H1 (cell line): ENCODE measurements around the gene L3HYPDH. TPM values are rescaled to one million over a fixed set of nuclear protein-coding genes. Genes with fewer than 3 reads are reported as not detected.

Source experiments
- ASH2L ChIP-seq: fragments of 200-600, 300-600 bp; sonication (generic); IDR thresholded peaks from one replicate; pipeline ENCODE4 v1.7.1; 2017; ENCODE audit warnings: low read length
- BCL11A ChIP-seq, 2 experiments: IDR thresholded peaks; one replicate each; pipeline ENCODE4 v1.6.1; 2011; ENCODE audit warnings: low read depth in 2 of 2, low read length in 2 of 2, mild to moderate bottlenecking in 2 of 2
- CEBPB ChIP-seq: IDR thresholded peaks from 2 replicates; pipeline ENCODE4 v1.6.1; 2012; ENCODE audit warnings: low read depth, low read length
- CREB1 ChIP-seq: IDR thresholded peaks from 2 replicates; pipeline ENCODE4 v1.6.1; 2012; ENCODE audit warnings: inconsistent platforms
- EZH2 ChIP-seq: fragments of 200-600 bp; sonication (generic); IDR thresholded peaks from 2 replicates; pipeline ENCODE4 v1.7.1; 2012; ENCODE audit warnings: low read depth, mild to moderate bottlenecking, moderate library complexity, low read length, inconsistent platforms; ENCODE audit not compliant: severe bottlenecking
- GABPA ChIP-seq: IDR thresholded peaks from 2 replicates; pipeline ENCODE4 v1.6.1; 2011; ENCODE audit warnings: mild to moderate bottlenecking, low read length, moderate library complexity, borderline replicate concordance; ENCODE audit not compliant: insufficient read depth
- HDAC2 ChIP-seq, 2 experiments: fragments of 300-600 bp in 1 of 2; sonication (generic) in 1 of 2; IDR thresholded peaks; 2 replicates each; pipeline ENCODE4 v1.6.1; 2011 to 2012; ENCODE audit warnings: low read depth in 2 of 2, low read length in 2 of 2, mild to moderate bottlenecking in 2 of 2, moderate library complexity in 2 of 2, borderline replicate concordance in 1 of 2, inconsistent platforms in 1 of 2
- JUND ChIP-seq: IDR thresholded peaks from 2 replicates; pipeline ENCODE4 v1.6.1; 2011; ENCODE audit warnings: mild to moderate bottlenecking, improper control_type of control experiment, low read length
- KDM5A ChIP-seq: fragments of 200-600 bp; IDR thresholded peaks from 2 replicates; pipeline ENCODE4 v1.7.1; 2012; ENCODE audit warnings: mild to moderate bottlenecking, low read length, inconsistent platforms, mixed read lengths
- MAX ChIP-seq: IDR thresholded peaks from 2 replicates; pipeline ENCODE4 v1.6.1; 2012; ENCODE audit warnings: inconsistent platforms
- NANOG ChIP-seq: IDR thresholded peaks from 2 replicates; pipeline ENCODE4 v1.6.1; 2011; ENCODE audit warnings: low read length, low read depth, mild to moderate bottlenecking, inconsistent platforms; ENCODE audit not compliant: insufficient read depth, poor library complexity, severe bottlenecking
- PHF8 ChIP-seq: fragments of 200-600 bp; sonication (generic); conservative IDR thresholded peaks from 2 replicates; pipeline ENCODE4 v1.7.1; 2012; ENCODE audit warnings: low read depth, mild to moderate bottlenecking, inconsistent platforms, low read length, moderate library complexity
- POLR2A ChIP-seq, 2 experiments: IDR thresholded peaks; 1 replicate in 1 of 2; 2 replicates in 1 of 2; pipeline ENCODE4 v1.6.1; 2011; ENCODE audit warnings: low read depth in 2 of 2, low read length in 2 of 2, mild to moderate bottlenecking in 2 of 2; ENCODE audit errors: control extremely low read depth in 1 of 2
- POLR2AphosphoS5 ChIP-seq: IDR thresholded peaks from 2 replicates; pipeline ENCODE4 v1.6.1; 2011; ENCODE audit warnings: low read depth, low read length
- RBBP5 ChIP-seq: IDR thresholded peaks from 2 replicates; pipeline ENCODE4 v1.7.1; 2012; ENCODE audit warnings: low read depth, mild to moderate bottlenecking, inconsistent platforms, low read length, moderate library complexity, borderline replicate concordance
- RXRA ChIP-seq: IDR thresholded peaks from 2 replicates; pipeline ENCODE4 v1.6.1; 2011; ENCODE audit warnings: low read depth, mild to moderate bottlenecking, low read length, moderate library complexity; ENCODE audit not compliant: insufficient read depth
- SIN3A ChIP-seq, 2 experiments: IDR thresholded peaks in 1 of 2; conservative IDR thresholded peaks in 1 of 2; 2 replicates each; pipeline ENCODE4 v1.6.1; 2011 to 2012; ENCODE audit warnings: low read length in 2 of 2, improper control_type of control experiment in 1 of 2, low read depth in 1 of 2, mild to moderate bottlenecking in 1 of 2
- SIRT6 ChIP-seq: IDR thresholded peaks from one replicate; pipeline ENCODE4 v1.7.1; 2012; ENCODE audit warnings: low read length, inconsistent platforms
- SIX5 ChIP-seq: IDR thresholded peaks from 2 replicates; pipeline ENCODE4 v1.6.1; 2011; ENCODE audit warnings: mild to moderate bottlenecking, low read depth, low read length
- SP1 ChIP-seq: IDR thresholded peaks from 2 replicates; pipeline ENCODE4 v1.6.1; 2011; ENCODE audit warnings: low read depth, low read length
- SRF ChIP-seq: IDR thresholded peaks from 2 replicates; pipeline ENCODE4 v1.6.1; 2011; ENCODE audit warnings: mild to moderate bottlenecking, low read depth, low read length, moderate library complexity
- TBP ChIP-seq: IDR thresholded peaks from 2 replicates; pipeline ENCODE4 v1.6.1; 2011; ENCODE audit warnings: low read depth, low read length, improper control_type of control experiment
- TCF12 ChIP-seq: IDR thresholded peaks from 2 replicates; pipeline ENCODE4 v1.6.1; 2011; ENCODE audit warnings: low read depth, mild to moderate bottlenecking, low read length
- TEAD4 ChIP-seq: IDR thresholded peaks from 2 replicates; pipeline ENCODE4 v1.6.1; 2012; ENCODE audit warnings: low read depth, low read length, inconsistent platforms, mixed read lengths
- YY1 ChIP-seq: IDR thresholded peaks from 2 replicates; pipeline ENCODE4 v1.6.1; 2011; ENCODE audit warnings: low read depth, mild to moderate bottlenecking, low read length
- ZNF274 ChIP-seq: IDR thresholded peaks from 2 replicates; pipeline ENCODE4 v1.7.0; 2012; ENCODE audit warnings: low read length, borderline replicate concordance; ENCODE audit errors: extremely low read depth
- polyA plus RNA-seq, 7 experiments: library from polyadenylated mRNA; depleted of rRNA in 3 of 7; stranded (reverse) in 5 of 7; unstranded in 2 of 7; fragments of >200 nt in 5 of 7; fragments of 200-250 nt in 2 of 7; gene quantifications; 1 replicate in 5 of 7; 2 replicates in 1 of 7; 4 replicates in 1 of 7; pipeline versions ENCODE4 v1.2.1 to v1.2.3, GENCODE V29; 2011 to 2013; ENCODE audit warnings: missing spikeins in 2 of 7, mixed read lengths in 2 of 7
- total RNA-seq: library from RNA; stranded (reverse); fragmentation: NEBNext Ultra II Directional; extraction: Animal tissue kit (Norgen Biotek cat#: 25700); gene quantifications from 2 replicates; pipeline ENCODE4 v1.2.1, GENCODE V29; 2021

The L3HYPDH gene
- total and polyA plus RNA-seq, 2 of the 8 experiments (the other 6 are each of a cell fraction or from before 2014, with no cell fraction given), result 11.2 to 15.8 TPM

- TF ChIP-seq ASH2L, result peak; percentile 77
- TF ChIP-seq CEBPB, result no peak
- no peak for TF ChIP-seq GABPA
- TF ChIP-seq EZH2, result no peak
- peak; percentile 30 to 78; a peak in 2 of 4 replicates for TF ChIP-seq SIN3A (conservative IDR thresholded peaks at IDR 0.05 in 1 of 2, IDR thresholded peaks at IDR 0.05 in 1 of 2; ENCODE audit: low read depth in 1 of 2, low read length in 2 of 2)
- TF ChIP-seq TEAD4, result no peak
- TF ChIP-seq POLR2AphosphoS5, result peak; percentile 96
- TF ChIP-seq SP1, result no peak; the same call in 1 of the 2 replicates
- TF ChIP-seq PHF8, result peak; percentile 91
- no peak for TF ChIP-seq TCF12
- TF ChIP-seq CREB1, result no peak; the same call in 1 of the 2 replicates
- no peak for TF ChIP-seq SRF
- peak; percentile 79 to 91 for TF ChIP-seq POLR2A (IDR thresholded peaks at IDR 0.05; ENCODE audit: control extremely low read depth in 1 of 2, low read depth in 2 of 2, low read length in 2 of 2)
- TF ChIP-seq RXRA, result no peak
- TF ChIP-seq SIRT6, result no peak
- no peak for TF ChIP-seq JUND
- no peak for TF ChIP-seq KDM5A
- no peak for TF ChIP-seq NANOG
- peak; percentile 36 to 63; a peak in 1 of 4 replicates for TF ChIP-seq HDAC2 (IDR thresholded peaks at IDR 0.05; ENCODE audit: borderline replicate concordance in 1 of 2, low read depth in 2 of 2, low read length in 2 of 2)
- TF ChIP-seq ZNF274, result no peak
- peak; percentile 99 for TF ChIP-seq MAX
- peak; percentile 45 for TF ChIP-seq TBP
- TF ChIP-seq BCL11A (IDR thresholded peaks at IDR 0.05; ENCODE audit: low read depth in 2 of 2, low read length in 2 of 2), result no peak
- TF ChIP-seq YY1, result no peak
- no peak for TF ChIP-seq SIX5
- peak; percentile 86; the same call in 1 of the 2 replicates for TF ChIP-seq RBBP5
Measured at GRCh38 chr14:59483819-59484638, at the start of gene L3HYPDH, which contains the start of gene JKAMP (continued).
